A549 (cell line): ENCODE measurements around the gene TRIM7. TPM values are rescaled to one million over a fixed set of nuclear protein-coding genes. Genes with fewer than 3 reads are reported as not detected.

Experiments
- ATAC-seq, 2 experiments: fragments of 200-7000 bp in 1 of 2; fragments of >200 bp in 1 of 2; cut with Nextera tagmentation in 1 of 2; cut with Tn5 transposase in 1 of 2; 3 replicates each; pipeline versions ENCODE4 v1.8.0 to v1.9.1; 2018 to 2020; ENCODE audit warnings: mild to moderate bottlenecking in 1 of 2, moderate library complexity in 1 of 2
- CTCF ChIA-PET: fragments of 300-600 bp; sonication (Branson Sonifier 250); formaldehyde crosslinking; extraction: SDS; loops from one replicate; lab custom pipeline; 2021; ENCODE audit warnings: antibody characterized with exemption, inconsistent platforms; lab: Yijun Ruan, JAX
- POLR2A ChIA-PET: fragments of 350-600 bp; formaldehyde crosslinking; extraction: SDS; loops from one replicate; lab custom pipeline; 2021; ENCODE audit warnings: antibody characterized with exemption, inconsistent platforms; lab: Yijun Ruan, JAX
- DNase-seq, 2 experiments: peaks; one replicate each; pipeline versions ENCODE4 v3.0.0 to v3.0.0-alpha.2; 2011 to 2016; ENCODE audit warnings: low read depth in 1 of 2, low spot score in 1 of 2
- FAIRE-seq: peaks from 2 replicates; lab custom pipeline; 2011; peaks lifted over from hg19 to GRCh38; lab: Jason Lieb, UNC
- H3K27ac ChIP-seq, 2 experiments: fragments of >200 bp; sonication (Bioruptor Twin); formaldehyde crosslinking; 3 replicates each; pipeline ENCODE4 v1.5.1; 2016 to 2017
- H3K4me1 ChIP-seq: fragments of >200 bp; sonication (Bioruptor Twin); formaldehyde crosslinking; 3 replicates; pipeline ENCODE4 v1.6.1; 2016
- H3K4me2 ChIP-seq: fragments of >200 bp; sonication (Bioruptor Twin); formaldehyde crosslinking; 3 replicates; pipeline ENCODE4 v1.6.1; 2016
- H3K4me3 ChIP-seq: fragments of >200 bp; sonication (Bioruptor Twin); formaldehyde crosslinking; 3 replicates; pipeline ENCODE4 v1.5.1; 2016
- H3K9me3 ChIP-seq: fragments of >200 bp; sonication (Bioruptor Twin); formaldehyde crosslinking; 3 replicates; pipeline ENCODE4 v1.6.1; 2016
- ATOH8 ChIP-seq: fragments of 250-450 bp; sonication (Bioruptor Pico); IDR thresholded peaks from 2 replicates; pipeline ENCODE4 v1.5.0; 2020; ENCODE audit warnings: low read depth, mild to moderate bottlenecking, moderate library complexity
- BHLHE40 ChIP-seq: IDR thresholded peaks from 2 replicates; pipeline ENCODE4 v1.6.1; 2012; ENCODE audit warnings: low read depth, low read length, inconsistent platforms
- CEBPB ChIP-seq, 2 experiments: fragments of >200 bp in 1 of 2; sonication (Bioruptor Twin) in 1 of 2; formaldehyde crosslinking in 1 of 2; IDR thresholded peaks; 2 replicates each; pipeline ENCODE4 v1.6.1; 2012 to 2016
- CHD2 ChIP-seq: fragments of 150-350 bp; IDR thresholded peaks from 2 replicates; pipeline ENCODE4 v1.6.1; 2014; ENCODE audit warnings: low read length; ENCODE audit not compliant: partially characterized antibody
- EHF ChIP-seq: fragments of 250-450 bp; sonication (Bioruptor Pico); IDR thresholded peaks from 2 replicates; pipeline ENCODE4 v1.5.0; 2020; ENCODE audit warnings: mild to moderate bottlenecking
- EP300 ChIP-seq, 2 experiments: fragments of >200 bp; sonication (Bioruptor Twin); formaldehyde crosslinking; IDR thresholded peaks; 2 replicates in 1 of 2; 3 replicates in 1 of 2; pipeline ENCODE4 v1.6.1; 2016 to 2017
- ESRRA ChIP-seq: fragments of 150-350 bp; IDR thresholded peaks from 2 replicates; pipeline ENCODE4 v1.6.1; 2014; ENCODE audit warnings: mild to moderate bottlenecking, low read length, borderline replicate concordance
- FOSB ChIP-seq: fragments of 250-450 bp; sonication (Bioruptor Pico); IDR thresholded peaks from 2 replicates; pipeline ENCODE4 v1.5.0; 2020; ENCODE audit warnings: mild to moderate bottlenecking, moderate library complexity
- GATA3 ChIP-seq: IDR thresholded peaks from 2 replicates; pipeline ENCODE4 v1.6.1; 2012; ENCODE audit warnings: borderline replicate concordance
- HES2 ChIP-seq: fragments of >200 bp; sonication (Bioruptor Twin); formaldehyde crosslinking; IDR thresholded peaks from 2 replicates; pipeline ENCODE4 v1.6.1; 2016
- HEYL ChIP-seq: fragments of 250-450 bp; sonication (Bioruptor Pico); IDR thresholded peaks from 2 replicates; pipeline ENCODE4 v1.8.0; 2021; ENCODE audit warnings: mild to moderate bottlenecking, moderate library complexity
- HMGXB4 ChIP-seq: fragments of 250-450 bp; sonication (Bioruptor Pico); IDR thresholded peaks from 2 replicates; pipeline ENCODE4 v1.5.0; 2021; ENCODE audit warnings: mild to moderate bottlenecking, moderate library complexity, borderline replicate concordance
- JUN ChIP-seq, 2 experiments: fragments of >200 bp; sonication (Bioruptor Twin); formaldehyde crosslinking; IDR thresholded peaks; 2 replicates in 1 of 2; 3 replicates in 1 of 2; pipeline ENCODE4 v1.6.1; 2016 to 2017
- KDM1A ChIP-seq: fragments of 200-600 bp; sonication (generic); IDR thresholded peaks from 2 replicates; pipeline ENCODE4 v1.6.1; 2016; ENCODE audit warnings: low read depth, mild to moderate bottlenecking
- MAFK ChIP-seq: fragments of 450-650 bp; IDR thresholded peaks from 2 replicates; pipeline ENCODE4 v1.6.1; 2014; ENCODE audit not compliant: partially characterized antibody
- MAX ChIP-seq: IDR thresholded peaks from 2 replicates; pipeline ENCODE4 v1.6.1; 2012
- MAZ ChIP-seq: fragments of 150-350 bp; IDR thresholded peaks from 2 replicates; pipeline ENCODE4 v1.6.1; 2014; ENCODE audit warnings: antibody characterized with exemption, low read depth, low read length, borderline replicate concordance
- NFE2L2 ChIP-seq: fragments of 150-350 bp; conservative IDR thresholded peaks from 2 replicates; pipeline ENCODE4 v1.6.1; 2014; ENCODE audit warnings: low read length
- NPAS2 ChIP-seq: fragments of 250-450 bp; sonication (Bioruptor Pico); IDR thresholded peaks from 2 replicates; pipeline ENCODE4 v1.8.0; 2022; ENCODE audit warnings: mild to moderate bottlenecking, moderate library complexity, borderline replicate concordance
- PBX3 ChIP-seq: IDR thresholded peaks from 2 replicates; pipeline ENCODE4 v1.6.1; 2012
- PHF8 ChIP-seq: fragments of 200-600 bp; sonication (generic); IDR thresholded peaks from 2 replicates; pipeline ENCODE4 v1.6.1; 2016; ENCODE audit warnings: low read depth, mild to moderate bottlenecking, antibody characterized with exemption, moderate library complexity, borderline replicate concordance
- POLR2A ChIP-seq: IDR thresholded peaks from 2 replicates; pipeline ENCODE4 v1.6.1; 2012; ENCODE audit warnings: mild to moderate bottlenecking, low read length
- POLR2AphosphoS2 ChIP-seq: conservative IDR thresholded peaks from 2 replicates; pipeline ENCODE4 v1.6.1; 2012; ENCODE audit warnings: low read length, improper control_type of control experiment, inconsistent platforms
- RARB ChIP-seq: fragments of 250-450 bp; sonication (Bioruptor Pico); IDR thresholded peaks from 2 replicates; pipeline ENCODE4 v1.8.0; 2021; ENCODE audit warnings: mild to moderate bottlenecking, moderate library complexity
- RCOR1 ChIP-seq: fragments of 150-350 bp; IDR thresholded peaks from 2 replicates; pipeline ENCODE4 v1.6.1; 2014; ENCODE audit warnings: antibody characterized with exemption, low read length, low read depth
- RNF2 ChIP-seq: fragments of 200-600 bp; sonication (generic); IDR thresholded peaks from 2 replicates; pipeline ENCODE4 v1.6.1; 2016; ENCODE audit warnings: low read depth, mild to moderate bottlenecking, antibody characterized with exemption, moderate library complexity, borderline replicate concordance
- SMC3 ChIP-seq: fragments of >200 bp; sonication (Bioruptor Twin); formaldehyde crosslinking; IDR thresholded peaks from 3 replicates; pipeline ENCODE4 v1.6.1; 2018; ENCODE audit warnings: inconsistent platforms
- SREBF2 ChIP-seq: fragments of 450-650 bp; IDR thresholded peaks from 2 replicates; pipeline ENCODE4 v1.6.1; 2014; ENCODE audit warnings: mild to moderate bottlenecking, moderate library complexity
- TP53 ChIP-seq: fragments of 250-450 bp; sonication (Bioruptor Pico); IDR thresholded peaks from 2 replicates; pipeline ENCODE4 v1.5.0; 2021; ENCODE audit warnings: mild to moderate bottlenecking, moderate library complexity
- USF2 ChIP-seq: fragments of 450-650 bp; IDR thresholded peaks from 2 replicates; pipeline ENCODE4 v1.6.1; 2014; ENCODE audit warnings: antibody characterized with exemption
- ZC3H11A ChIP-seq: fragments of 450-650 bp; IDR thresholded peaks from 2 replicates; pipeline ENCODE4 v1.6.1; 2014; ENCODE audit warnings: antibody characterized with exemption, mild to moderate bottlenecking
- ZFP36 ChIP-seq: fragments of 450-650 bp; IDR thresholded peaks from 2 replicates; pipeline ENCODE4 v1.6.1; 2014; ENCODE audit warnings: borderline replicate concordance; ENCODE audit not compliant: partially characterized antibody
- ZNF302 ChIP-seq: fragments of 250-450 bp; sonication (Bioruptor Pico); IDR thresholded peaks from 2 replicates; pipeline ENCODE4 v1.9.0; 2021; ENCODE audit warnings: inconsistent platforms, mild to moderate bottlenecking, moderate library complexity
- ZSCAN20 ChIP-seq: fragments of 250-450 bp; sonication (Bioruptor Pico); IDR thresholded peaks from 2 replicates; pipeline ENCODE4 v1.8.0; 2022; ENCODE audit warnings: mild to moderate bottlenecking, moderate library complexity
- WGBS: methylation state at CpG from one replicate; pipeline ENCODE4 v1.1.6; 2017; ENCODE audit errors: missing lambda C conversion rate; 5-methylcytosine and 5-hydroxymethylcytosine counted together
- polyA plus RNA-seq, 4 experiments: library from polyadenylated mRNA; depleted of rRNA in 3 of 4; stranded (reverse); fragments of >200 nt; fragmentation: RNase III in 1 of 4; extraction: RNeasy Plus Mini Kit Qiagen cat#74134 plus additional on column Dnase treatment in 1 of 4; gene quantifications; 2 replicates in 3 of 4; 3 replicates in 1 of 4; pipeline ENCODE4 v1.2.3, GENCODE V29; 2011 to 2017

Gene TRIM7
- polyA plus RNA-seq, 2 of the 4 experiments (the other 2 are of a cell fraction), result 21.8 to 30.7 TPM

GRCh38 chr5:181221792-181222629 lies 17.0 kb upstream of the TRIM7 start:
- H3K4me2 ChIP-seq, result peak overlapping the region; percentile 85
- WGBS, result 1% methylated on average over 41 of the region's 50 CpGs
- CTCF ChIA-PET, result interaction anchor here (1.0 to 1.8 kb wide), 6 partner anchors 9 to 54 kb away, joined by 3 to 5 read pairs (median 4); no protein-coding TSS in a partner anchor
- TF ChIP-seq EHF (CRISPR knock-in tag) (no peak), ZC3H11A (no peak), PBX3 (0 out of 2 replicates have a peak, but pooled peaks have one; percentile 33), NPAS2 (CRISPR knock-in tag) (peak; percentile 55; the same call in 1 of the 2 replicates), HMGXB4 (CRISPR knock-in tag) (peak; percentile 98; the same call in 1 of the 2 replicates), SREBF2 (peak; percentile 86), RNF2 (no peak), EP300 (IDR thresholded peaks at IDR 0.05) (no peak), RARB (CRISPR knock-in tag) (peak; percentile 61; the same call in 1 of the 2 replicates), MAZ (peak; percentile 31; the same call in 1 of the 2 replicates), HES2 (no peak), GATA3 (peak; percentile 25), POLR2A (peak; percentile 87), HEYL (no peak), CEBPB (IDR thresholded peaks at IDR 0.05) (peak in 1 of 2 experiments; percentile 41; a peak in 1 of 4 replicates), USF2 (0 out of 2 replicates have a peak, but pooled peaks have one; percentile 7), PHF8 (no peak), FOSB (CRISPR knock-in tag) (no peak), RCOR1 (no peak), ZNF302 (no peak), TP53 (peak; percentile 69; the same call in 1 of the 2 replicates), SMC3 (peak; percentile 18; the same call in 1 of the 3 replicates), ESRRA (no peak), MAFK (no peak), KDM1A (no peak; the same call in 1 of the 2 replicates), ZFP36 (no peak), NFE2L2 (no peak), ATOH8 (CRISPR knock-in tag) (no peak), POLR2AphosphoS2 (no peak), JUN (IDR thresholded peaks at IDR 0.05) (no peak), ZSCAN20 (no peak), BHLHE40 (peak; percentile 31; the same call in 1 of the 2 replicates), MAX (peak; percentile 80), CHD2 (no peak)
- TF ChIP-seq, all 56 proteins: peak for 14
- ATAC-seq (peak; percentile 62 to 69), FAIRE-seq (no peak), DNase-seq (peak; percentile 82 to 98)
- no peaks in the 10 kb centered on the region for H3K9me3 ChIP-seq
- H3K4me1 ChIP-seq, result peaks cover 16% of the 10 kb centered on the region
- POLR2A ChIA-PET, result interaction anchor here (0.5 to 2.6 kb wide), 12 partner anchors 14 to 1656 kb away, joined by 3 to 48 read pairs (median 8); partner anchors contain the start of genes RACK1, TRIM52 and TRIM7
- H3K4me3 ChIP-seq, result peak overlapping the region; percentile 90
- H3K27ac ChIP-seq, result peak overlapping the region; percentile 95 to 98
